Measurements from ENCODE around the gene OR6Q1. TPM values are rescaled to one million over a fixed set of nuclear protein-coding genes. Genes with fewer than 3 reads are reported as not detected.

Gene OR6Q1
- total RNA-seq, 1 donor from 2014 or later, result not detected

- TF ChIP-seq, protein P1, sequence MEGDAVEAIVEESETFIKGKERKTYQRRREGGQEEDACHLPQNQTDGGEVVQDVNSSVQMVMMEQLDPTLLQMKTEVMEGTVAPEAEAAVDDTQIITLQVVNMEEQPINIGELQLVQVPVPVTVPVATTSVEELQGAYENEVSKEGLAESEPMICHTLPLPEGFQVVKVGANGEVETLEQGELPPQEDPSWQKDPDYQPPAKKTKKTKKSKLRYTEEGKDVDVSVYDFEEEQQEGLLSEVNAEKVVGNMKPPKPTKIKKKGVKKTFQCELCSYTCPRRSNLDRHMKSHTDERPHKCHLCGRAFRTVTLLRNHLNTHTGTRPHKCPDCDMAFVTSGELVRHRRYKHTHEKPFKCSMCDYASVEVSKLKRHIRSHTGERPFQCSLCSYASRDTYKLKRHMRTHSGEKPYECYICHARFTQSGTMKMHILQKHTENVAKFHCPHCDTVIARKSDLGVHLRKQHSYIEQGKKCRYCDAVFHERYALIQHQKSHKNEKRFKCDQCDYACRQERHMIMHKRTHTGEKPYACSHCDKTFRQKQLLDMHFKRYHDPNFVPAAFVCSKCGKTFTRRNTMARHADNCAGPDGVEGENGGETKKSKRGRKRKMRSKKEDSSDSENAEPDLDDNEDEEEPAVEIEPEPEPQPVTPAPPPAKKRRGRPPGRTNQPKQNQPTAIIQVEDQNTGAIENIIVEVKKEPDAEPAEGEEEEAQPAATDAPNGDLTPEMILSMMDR (IDR thresholded peaks at IDR 0.05; ENCODE audit: partially characterized antibody, unreplicated experiment), result no peak
- H3K4me1 Mint-ChIP-seq (ENCODE audit: low read depth, unreplicated experiment), result no peaks in the 10 kb centered on the region
- no peak overlapping the region for H3K27ac Mint-ChIP-seq (ENCODE audit: unreplicated experiment)
- no peaks in the 10 kb centered on the region for H3K36me3 Mint-ChIP-seq (ENCODE audit: unreplicated experiment)
- no peak for DNase-seq
- H3K27me3 Mint-ChIP-seq (ENCODE audit: unreplicated experiment), result no peaks in the 10 kb centered on the region
- H3K9me3 Mint-ChIP-seq (ENCODE audit: unreplicated experiment), result peaks cover 1% of the 10 kb centered on the region
- no peak overlapping the region for H3K4me3 Mint-ChIP-seq (ENCODE audit: unreplicated experiment)
These were observed 3.7 kb downstream of the OR6Q1 start for GRCh38 chr11:58034471-58034870.

DNA sequence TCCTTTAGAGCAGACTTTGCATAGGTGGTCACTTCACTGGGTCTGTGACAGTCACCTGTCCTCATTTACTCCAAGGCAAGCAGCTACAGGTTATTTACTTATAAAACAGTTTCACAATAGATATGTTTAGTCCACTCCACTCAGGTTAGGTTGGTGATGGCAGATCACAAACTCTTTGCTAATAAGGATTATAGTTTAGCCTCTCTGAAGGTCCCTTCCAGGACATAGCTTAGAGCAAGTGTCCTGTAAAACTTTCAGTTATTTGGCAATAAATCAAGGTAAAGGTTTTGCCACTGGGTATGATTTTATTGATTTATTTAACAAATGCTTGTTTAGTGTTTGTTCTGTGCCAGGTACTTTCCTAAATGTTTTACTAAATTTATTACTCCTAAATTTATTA is 8.8 kb downstream of the OR6Q1 start:
- no peaks in the 10 kb centered on the region for H3K4me1 Mint-ChIP-seq (ENCODE audit: low read depth, unreplicated experiment)
- peaks cover 1% of the 10 kb centered on the region for H3K27me3 Mint-ChIP-seq (ENCODE audit: unreplicated experiment)
- no peak overlapping the region for H3K27ac Mint-ChIP-seq (ENCODE audit: unreplicated experiment)
- no peaks in the 10 kb centered on the region for H3K9me3 Mint-ChIP-seq (ENCODE audit: unreplicated experiment)
- DNase-seq, result no peak
- H3K36me3 Mint-ChIP-seq (ENCODE audit: unreplicated experiment), result no peaks in the 10 kb centered on the region
- TF ChIP-seq, protein P1 (IDR thresholded peaks at IDR 0.05; ENCODE audit: partially characterized antibody, unreplicated experiment), result no peak
- no peak overlapping the region for H3K4me3 Mint-ChIP-seq (ENCODE audit: unreplicated experiment)

DNA sequence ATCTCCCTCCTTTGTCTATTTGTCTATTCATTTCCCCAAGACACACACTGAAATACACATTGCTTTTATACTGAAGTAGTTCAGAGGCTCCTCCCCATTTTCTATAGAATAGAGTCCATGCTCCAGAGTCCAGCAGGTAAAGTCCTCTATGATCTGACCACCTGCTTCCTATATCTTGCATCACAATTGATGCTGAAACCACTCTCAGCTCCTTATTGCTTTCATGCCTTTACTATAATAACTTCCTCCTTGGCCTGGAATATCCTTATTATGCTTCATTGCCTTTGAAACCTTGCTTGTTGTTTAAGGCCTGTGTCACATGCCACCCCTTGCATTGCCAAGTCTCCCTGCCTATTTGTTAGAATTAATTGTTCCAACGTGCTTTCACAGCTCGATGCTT is 12.6 kb downstream of the OR6Q1 start:
- no peaks in the 10 kb centered on the region for H3K4me1 Mint-ChIP-seq (ENCODE audit: low read depth, unreplicated experiment)
- no peaks in the 10 kb centered on the region for H3K36me3 Mint-ChIP-seq (ENCODE audit: unreplicated experiment)
- H3K4me3 Mint-ChIP-seq (ENCODE audit: unreplicated experiment), result no peak overlapping the region
- TF ChIP-seq, protein P1 (IDR thresholded peaks at IDR 0.05; ENCODE audit: partially characterized antibody, unreplicated experiment), result no peak
- H3K9me3 Mint-ChIP-seq (ENCODE audit: unreplicated experiment), result no peaks in the 10 kb centered on the region
- H3K27me3 Mint-ChIP-seq (ENCODE audit: unreplicated experiment), result peaks cover 1% of the 10 kb centered on the region
- no peak overlapping the region for H3K27ac Mint-ChIP-seq (ENCODE audit: unreplicated experiment)
- no peak for DNase-seq

DNA sequence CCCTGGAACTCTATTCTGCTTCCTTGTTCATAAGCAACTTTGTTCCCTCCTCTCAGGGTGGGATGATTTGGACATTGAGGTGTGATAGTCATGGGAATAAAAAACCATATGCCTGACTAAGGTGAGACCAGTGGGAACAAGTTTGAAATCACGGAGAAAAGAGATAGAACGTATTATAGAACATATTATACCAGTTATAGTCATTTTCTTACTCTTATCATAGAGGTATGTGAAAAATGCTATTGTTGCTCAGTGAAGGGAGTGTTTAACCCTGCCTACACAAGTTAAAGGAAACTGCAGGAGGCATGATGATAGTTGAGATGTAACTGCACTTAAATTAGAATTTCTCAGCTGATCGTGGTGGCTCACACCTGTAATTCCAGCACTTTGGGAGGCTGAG is 15.5 kb downstream of the OR6Q1 start:
- Mint-ChIP-seq H3K4me3 (ENCODE audit: unreplicated experiment) (no peak overlapping the region), H3K36me3 (ENCODE audit: unreplicated experiment) (no peaks in the 10 kb centered on the region), H3K4me1 (ENCODE audit: low read depth, unreplicated experiment) (no peaks in the 10 kb centered on the region), H3K27ac (ENCODE audit: unreplicated experiment) (no peak overlapping the region), H3K9me3 (ENCODE audit: unreplicated experiment) (no peaks in the 10 kb centered on the region), H3K27me3 (ENCODE audit: unreplicated experiment) (peaks cover 1% of the 10 kb centered on the region)
- DNase-seq, result no peak
- TF ChIP-seq, protein P1 (IDR thresholded peaks at IDR 0.05; ENCODE audit: partially characterized antibody, unreplicated experiment), result no peak

- TF ChIP-seq, protein P1 (IDR thresholded peaks at IDR 0.05; ENCODE audit: partially characterized antibody, unreplicated experiment), result no peak
- H3K4me3 Mint-ChIP-seq (ENCODE audit: unreplicated experiment), result no peak overlapping the region
- no peaks in the 10 kb centered on the region for H3K36me3 Mint-ChIP-seq (ENCODE audit: unreplicated experiment)
- DNase-seq, result no peak
- no peaks in the 10 kb centered on the region for H3K27me3 Mint-ChIP-seq (ENCODE audit: unreplicated experiment)
- no peaks in the 10 kb centered on the region for H3K4me1 Mint-ChIP-seq (ENCODE audit: low read depth, unreplicated experiment)
- H3K27ac Mint-ChIP-seq (ENCODE audit: unreplicated experiment), result no peak overlapping the region
- no peaks in the 10 kb centered on the region for H3K9me3 Mint-ChIP-seq (ENCODE audit: unreplicated experiment)
These were observed 17.1 kb downstream of the OR6Q1 start for GRCh38 chr11:58047818-58048217.
